NCI-H510A (cell line): ENCODE measurements around the gene GEMIN8.

Experiments
- DNase-seq: peaks from one replicate; lab custom pipeline; 2025; lab: John Stamatoyannopoulos, UW

GEMIN8 gene

DNA sequence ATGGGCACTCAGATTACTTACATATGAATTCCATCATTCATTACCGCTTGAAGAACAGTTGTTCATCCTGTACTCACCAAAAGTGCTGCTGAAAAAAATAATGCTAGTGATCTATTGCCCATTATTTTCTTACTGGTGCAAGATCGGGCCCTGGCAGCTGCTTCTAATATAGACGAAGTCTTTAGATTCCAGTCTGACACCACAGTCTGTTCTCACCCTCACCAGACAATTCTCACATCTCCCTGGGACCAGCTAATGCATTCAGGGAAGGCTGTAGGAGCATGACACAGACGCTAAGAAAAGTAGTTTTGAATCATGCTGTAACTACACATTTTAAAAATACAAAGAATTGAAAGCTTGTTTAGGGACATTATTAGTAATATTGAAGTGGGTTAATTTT lies 13.8 kb downstream of the GEMIN8 start:
- DNase-seq: no peak

DNA sequence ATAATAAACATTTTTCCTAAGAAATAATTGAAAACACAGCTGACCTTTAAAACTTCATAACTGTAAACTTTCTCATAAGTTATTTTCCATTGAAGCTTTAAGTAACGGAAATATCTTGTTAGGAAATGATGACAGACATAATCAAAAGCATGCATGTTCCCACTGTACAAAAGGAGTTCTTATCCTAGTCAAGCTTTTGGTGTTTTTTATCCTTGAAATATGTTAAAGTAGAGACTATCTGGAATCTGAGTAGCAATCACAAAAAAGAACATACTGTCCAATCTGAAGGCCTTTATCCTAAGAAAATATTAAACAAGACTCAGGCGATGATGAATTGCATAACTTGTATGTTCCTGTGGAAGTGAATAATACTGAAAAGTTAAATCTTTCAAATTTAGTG lies 14.4 kb downstream of the GEMIN8 start:
- no peak for DNase-seq

DNA sequence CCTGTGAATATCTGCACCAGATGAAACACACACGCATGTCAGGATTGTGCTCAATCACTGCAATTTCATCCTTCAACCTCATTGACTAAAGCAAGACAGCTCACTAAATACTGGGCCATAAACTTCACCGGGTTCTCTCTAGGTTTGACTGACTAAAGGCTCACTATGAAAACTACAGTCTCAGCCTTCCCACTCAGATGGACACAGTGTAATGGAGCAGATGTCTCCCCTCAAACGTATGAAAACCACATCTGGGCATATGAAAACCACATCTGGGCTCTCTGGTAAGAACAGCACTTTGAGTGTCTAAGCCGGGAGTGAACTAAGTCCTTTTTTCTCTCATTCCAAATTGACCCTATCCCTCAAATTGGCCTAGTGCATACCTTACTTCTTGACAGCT lies 15.2 kb downstream of the GEMIN8 start:
- no peak for DNase-seq

DNA sequence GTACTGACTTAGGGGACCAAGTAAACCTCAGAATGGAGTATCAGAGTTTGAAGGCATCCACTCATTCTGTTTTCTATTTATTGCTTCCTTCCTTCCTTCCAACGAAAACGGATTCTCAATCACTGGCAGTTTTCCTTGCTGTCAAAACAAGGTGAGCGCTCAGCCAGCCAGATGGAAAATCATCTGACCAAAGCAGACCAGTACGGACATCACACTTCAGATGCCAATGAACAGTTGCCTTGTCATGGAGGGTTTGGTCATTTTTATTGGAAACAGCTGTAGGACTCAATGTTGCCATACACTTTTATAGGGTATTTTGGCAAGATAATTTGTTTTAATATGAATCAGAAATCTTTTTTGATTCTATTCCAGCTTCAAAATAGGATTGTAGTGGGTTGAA lies 16.6 kb downstream of the GEMIN8 start:
- no peak for DNase-seq

DNA sequence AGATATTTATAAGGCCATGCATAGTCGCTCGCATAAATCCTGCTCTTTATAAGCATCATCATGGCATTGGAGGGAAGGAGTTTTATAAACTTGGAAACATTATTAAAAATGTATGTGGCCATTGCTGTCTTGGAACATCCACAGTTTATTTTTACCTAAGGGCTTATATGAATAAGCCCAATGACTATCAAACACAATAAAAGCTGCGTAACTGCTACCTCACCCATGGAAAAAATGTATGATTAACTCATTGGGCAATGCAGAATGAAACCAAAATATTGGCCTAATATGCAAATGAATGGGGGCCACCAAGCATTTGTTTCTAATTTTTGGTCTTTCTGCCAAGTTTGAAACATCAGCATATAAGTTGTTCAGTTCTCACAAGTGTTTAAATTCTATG lies 19.1 kb downstream of the GEMIN8 start:
- no peak for DNase-seq

DNA sequence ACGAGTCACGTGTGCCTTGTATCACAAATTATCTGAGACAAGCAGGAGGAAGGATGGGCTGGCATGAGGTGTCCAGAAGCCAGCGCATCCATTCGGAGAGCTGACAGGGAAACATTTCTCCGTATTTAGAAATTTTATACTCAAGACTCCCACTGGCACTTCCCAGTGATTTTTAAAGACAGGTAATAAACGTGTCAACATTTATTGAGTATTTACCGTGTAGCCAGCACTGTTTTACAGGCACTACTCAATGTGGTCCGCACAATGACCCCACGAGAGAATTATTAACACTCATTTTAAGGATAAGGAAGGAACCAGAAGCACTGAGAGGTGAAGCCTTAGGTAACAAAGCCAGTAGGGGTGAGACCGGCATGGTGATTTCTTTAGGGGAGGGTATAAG lies 23.2 kb downstream of the GEMIN8 start:
- DNase-seq: no peak

DNA sequence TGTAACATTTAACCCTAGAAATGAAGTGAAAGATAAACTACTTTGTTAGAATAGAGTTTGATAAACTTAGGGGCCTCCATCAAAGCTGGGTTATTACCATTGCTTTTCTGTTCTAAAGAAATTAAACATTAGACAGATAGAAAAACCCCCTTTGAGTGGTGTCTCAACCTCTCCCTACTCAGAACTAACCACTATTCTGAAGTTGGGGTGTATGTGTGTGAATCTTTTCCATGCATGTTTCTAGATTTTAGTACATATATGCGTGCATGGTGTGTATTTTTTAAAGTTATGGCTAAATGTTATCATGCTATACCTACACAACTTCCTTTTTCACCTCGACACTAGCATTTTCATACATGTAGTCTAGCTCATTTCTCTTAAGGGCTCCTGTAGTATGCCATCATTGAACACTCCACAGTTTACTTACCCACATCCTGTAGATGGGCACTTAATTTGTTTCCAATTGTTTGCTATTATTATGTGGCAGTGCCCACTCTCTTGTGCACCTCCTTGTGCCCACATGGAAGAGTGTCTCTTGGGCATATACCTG lies 25.7 kb downstream of the GEMIN8 start:
- DNase-seq: no peak

DNA sequence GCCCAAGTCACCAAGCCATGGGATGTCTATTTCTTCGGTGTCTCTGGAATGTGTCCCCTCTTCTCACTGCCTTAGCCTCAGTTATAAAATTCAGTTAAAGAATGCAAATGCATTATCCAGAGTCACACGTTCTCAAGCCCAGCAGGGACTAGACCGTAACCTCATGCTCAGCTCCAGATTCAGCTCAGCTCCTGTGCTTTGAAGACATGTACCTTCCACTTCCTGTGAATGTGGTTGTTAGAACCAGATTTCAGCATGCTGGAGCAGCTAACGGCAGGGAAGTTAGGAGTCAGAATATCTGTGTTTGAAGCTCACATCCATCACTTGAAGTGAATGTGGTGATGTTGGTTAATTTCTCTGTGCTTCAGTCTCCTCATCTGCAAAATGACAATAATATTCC lies 26.7 kb downstream of the GEMIN8 start:
- no peak for DNase-seq

DNA sequence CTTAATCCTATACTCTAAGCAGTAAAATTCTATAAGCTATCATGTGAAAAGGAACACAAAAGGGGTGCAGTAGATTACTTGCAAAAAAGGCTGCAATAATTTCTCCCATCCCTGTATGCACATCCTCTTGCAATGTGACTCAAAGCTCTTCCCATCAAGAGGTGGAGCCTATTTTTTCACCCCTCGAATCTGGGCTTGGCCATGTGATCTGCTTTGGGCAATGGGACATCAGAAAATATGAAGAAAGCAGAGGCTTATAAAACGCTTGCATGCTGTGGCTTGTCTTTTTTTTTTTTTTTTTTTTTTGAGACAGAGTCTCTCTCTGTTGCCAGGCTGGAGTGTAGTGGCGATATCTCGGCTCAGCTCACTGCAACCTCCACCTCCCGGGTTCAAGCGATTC lies 33.0 kb downstream of the GEMIN8 start:
- no peak for DNase-seq

DNA sequence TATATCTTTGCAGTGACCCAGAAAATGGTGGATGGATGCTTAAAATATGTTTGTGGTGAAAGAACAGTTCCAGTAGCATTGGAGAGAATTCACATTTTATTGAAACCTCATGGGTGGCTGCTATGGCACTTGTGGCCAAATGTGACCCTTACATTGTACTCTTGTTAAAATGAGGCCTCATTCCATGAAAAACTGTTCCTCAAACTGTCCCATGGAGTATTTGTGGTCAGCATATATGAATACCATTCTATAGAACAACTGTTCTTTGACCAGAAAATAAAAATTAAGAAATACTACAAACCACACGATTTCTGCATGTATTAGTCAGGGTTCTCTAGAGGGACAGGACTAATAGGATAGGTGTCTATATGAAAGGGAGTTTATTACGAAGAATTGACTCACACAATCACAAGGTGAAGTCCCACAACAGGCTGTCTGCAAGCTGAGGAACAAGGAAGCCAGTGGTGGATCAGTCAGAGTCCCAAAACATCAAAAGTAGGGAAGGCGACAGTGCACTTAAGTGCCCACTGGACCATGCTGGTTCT lies 35.1 kb downstream of the GEMIN8 start:
- no peak for DNase-seq

DNA sequence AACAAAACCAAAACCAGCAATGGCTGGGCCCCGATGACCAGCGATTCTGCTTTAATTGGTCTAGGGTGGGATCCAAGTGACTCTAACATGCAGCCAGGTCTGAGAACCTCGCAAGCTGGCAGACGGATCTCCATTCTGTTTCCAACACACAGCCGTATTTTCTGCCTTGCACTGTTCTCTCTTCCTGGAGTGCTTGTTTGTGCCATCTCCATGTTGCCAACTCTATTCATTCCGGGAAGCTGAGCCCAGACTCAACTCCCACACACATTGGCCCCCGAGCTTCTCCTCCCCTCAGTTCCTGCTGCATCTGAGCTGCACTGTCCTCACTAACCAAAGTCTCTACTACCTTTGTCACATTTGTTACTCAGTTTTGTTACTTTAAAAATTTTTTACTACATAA lies 35.6 kb downstream of the GEMIN8 start:
- no peak for DNase-seq

DNA sequence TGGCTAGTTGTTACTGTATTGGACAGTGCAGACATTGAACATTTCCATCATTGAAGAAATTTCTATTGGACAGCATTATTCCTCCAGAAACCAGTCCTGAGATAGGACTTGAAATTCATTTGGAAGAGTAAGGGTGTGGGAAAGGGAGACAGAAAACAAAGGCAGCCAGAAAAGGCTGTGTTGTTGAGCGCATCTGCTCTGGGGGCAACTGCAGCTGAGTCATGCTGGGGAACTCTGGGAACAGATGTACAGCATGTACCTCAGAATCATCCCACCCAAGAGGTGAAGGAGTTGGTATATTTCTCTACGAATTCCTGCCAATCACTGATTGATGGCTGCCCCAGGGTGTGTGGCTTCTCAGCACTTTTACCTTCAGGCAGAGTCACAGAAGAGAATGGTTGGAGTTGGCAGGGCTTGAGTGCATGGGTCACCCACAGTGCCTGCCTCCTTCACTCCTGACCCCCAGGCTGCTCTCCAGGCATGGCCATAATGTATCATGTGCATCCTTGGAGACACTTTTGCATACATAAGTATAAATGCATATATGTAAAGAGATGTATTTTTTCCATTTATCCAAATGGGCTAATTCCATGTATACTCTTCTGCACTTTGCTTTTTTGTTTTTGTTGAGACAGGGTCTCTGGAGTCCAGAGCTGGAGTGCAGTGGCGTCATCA lies 39.4 kb downstream of the GEMIN8 start:
- no peak for DNase-seq

DNA sequence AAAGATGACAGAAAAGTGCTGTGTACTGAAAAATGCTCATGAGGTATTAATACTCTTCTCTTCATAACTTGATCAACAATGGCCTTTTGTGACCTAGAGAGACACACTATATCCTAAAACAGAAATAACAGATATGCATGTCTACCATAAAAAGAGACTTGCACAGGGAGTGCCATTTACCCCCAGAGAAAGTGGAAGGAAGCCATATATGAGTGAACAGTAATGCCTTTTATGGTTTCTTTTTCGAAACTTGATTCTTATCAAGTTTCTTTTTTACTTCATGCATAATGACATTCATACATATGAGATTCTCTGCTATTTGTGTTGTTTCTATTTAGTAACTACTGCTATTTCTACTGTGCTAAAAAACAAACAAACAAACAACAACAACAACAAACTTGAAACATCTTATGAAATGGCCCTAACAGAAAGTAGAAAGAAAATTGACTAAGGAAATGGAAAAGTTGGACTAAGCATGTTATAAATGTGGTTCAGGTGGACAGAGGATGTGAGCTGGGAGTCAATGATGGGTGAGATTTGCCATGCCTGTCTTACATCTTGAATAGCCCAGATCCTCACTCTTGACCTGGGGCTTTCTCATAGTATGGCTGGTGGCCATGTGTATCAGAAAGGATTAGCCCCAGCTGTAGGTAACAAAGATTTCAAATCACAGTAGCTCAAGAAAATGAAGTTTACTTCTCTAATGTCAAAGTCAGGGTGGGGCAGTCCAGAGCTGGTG lies 43.8 kb downstream of the GEMIN8 start:
- no peak for DNase-seq

DNA sequence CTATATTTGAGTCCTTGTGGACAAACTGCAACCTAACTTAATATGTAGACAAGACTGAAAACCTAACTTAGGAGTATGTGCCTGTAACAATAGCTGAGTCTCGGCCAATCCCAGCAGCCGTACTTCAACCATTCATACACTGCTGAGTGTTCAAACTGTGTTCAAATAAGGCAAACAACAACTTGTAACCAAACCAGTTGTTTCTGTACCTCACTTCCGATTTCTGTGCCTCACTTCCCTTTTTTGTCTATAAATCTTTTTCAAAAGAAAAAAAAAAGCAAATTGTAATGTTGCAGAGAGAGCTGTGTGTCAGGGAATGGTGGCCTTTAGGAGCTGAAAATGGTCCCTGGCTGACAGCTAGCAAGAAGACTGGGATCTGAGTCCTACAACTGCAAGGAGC lies 46.0 kb downstream of the GEMIN8 start:
- no peak for DNase-seq

DNA sequence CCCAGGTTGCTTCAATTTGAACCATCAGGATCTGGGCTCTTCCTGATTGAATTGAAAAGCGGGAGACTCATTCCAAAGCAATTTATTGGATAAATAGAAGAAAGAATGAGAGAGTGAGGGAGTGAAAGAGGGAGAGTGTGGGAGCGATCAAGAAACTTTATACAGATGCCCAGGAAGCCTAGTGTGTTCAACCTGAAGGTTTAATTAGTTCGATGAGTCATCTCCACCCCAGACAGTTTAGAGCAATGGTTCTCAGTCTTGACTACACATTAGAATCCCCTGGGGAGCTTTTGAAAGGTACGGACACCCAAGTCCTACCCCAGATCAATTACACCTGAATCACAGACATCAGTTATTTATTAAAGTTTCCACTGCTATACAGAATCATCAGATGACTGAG lies 61.5 kb downstream of the GEMIN8 start:
- no peak for DNase-seq

DNA sequence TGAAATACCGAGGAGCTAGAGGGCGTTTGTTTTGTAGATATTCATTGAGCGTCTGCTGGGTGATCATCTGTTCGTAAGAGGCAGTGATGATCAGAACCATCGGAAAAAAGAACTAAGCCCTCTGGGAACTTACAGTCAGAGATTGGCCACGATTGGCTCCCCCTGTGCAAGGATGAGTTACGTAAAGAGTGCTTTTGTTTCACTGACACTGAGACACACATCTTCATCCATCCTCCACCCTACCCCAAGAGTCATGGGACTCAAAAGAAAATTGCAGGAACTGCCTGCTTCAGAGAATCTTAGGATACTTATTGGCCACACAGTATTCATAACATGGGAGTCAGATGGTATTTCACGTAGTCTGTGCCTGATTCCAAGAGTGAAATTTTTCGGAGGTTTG lies 62.1 kb downstream of the GEMIN8 start:
- DNase-seq: no peak

DNA sequence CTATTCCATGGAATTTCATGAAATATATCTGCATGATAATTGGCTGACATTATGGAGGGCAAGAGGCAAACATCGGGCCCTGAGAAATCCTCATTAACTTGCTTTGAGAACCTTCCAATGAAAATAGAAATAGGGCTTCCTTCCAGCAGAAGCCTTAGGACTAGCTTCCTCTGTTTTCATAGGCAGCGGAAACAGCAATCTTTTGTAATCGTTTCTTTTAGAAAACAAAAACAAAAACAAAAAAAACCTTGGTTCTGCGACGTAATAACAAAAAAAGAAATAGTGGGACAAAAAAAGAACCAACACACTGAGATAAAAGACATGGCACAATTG lies 62.9 kb downstream of the GEMIN8 start:
- DNase-seq: no peak

DNA sequence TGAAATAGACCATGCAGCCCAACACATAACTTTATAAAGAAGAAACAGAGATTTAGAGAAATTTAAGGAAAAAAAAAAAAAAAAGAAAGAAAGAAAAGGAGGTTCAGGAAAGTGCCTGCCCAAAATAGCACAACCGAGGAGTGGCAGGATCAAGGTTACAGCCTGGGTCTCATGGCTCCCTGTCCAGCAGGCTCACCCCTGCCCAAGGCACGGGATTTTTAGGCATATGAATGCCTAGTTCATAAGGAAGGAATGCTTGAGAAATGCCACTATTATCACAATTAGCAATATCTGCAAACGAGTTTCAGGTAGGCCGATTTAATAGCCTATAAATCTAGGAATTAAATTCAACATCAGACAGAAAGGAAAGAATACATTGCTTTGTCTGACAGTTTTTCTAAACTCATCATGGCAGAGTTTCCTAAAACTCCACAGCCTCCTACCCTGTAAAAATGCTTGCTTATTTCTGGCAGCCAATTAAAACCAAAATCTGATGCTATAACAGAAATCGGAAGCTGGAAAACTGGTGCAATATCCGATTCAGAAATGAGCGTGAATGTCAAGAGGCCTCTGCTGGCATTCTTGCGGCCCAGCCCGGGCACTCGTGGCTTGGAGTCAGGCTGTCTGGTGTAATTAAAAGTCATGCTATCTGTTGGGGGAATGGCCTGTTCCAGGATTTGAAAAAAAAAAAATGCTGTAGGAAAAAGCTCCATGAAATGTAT lies 63.5 kb downstream of the GEMIN8 start:
- DNase-seq: no peak

DNA sequence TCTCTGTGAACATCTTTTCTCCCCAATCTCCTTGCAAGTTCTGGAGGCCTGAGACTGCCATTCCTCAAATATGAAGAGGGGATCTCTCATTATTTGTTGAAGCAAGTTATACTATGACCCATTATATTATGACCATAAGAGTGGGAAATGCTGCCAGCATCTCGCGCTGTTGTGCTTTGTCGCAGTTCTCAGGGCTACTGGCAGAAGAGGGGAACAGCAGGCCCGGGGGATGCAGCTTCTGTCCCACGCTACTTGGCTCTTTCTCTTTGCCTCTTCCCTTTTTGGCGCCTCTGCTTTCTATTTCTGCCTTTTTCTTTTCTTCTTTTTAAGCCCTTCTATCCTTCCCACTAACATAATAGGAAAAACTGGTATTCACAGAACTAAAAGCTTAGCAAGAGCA lies 64.2 kb downstream of the GEMIN8 start:
- no peak for DNase-seq

DNA sequence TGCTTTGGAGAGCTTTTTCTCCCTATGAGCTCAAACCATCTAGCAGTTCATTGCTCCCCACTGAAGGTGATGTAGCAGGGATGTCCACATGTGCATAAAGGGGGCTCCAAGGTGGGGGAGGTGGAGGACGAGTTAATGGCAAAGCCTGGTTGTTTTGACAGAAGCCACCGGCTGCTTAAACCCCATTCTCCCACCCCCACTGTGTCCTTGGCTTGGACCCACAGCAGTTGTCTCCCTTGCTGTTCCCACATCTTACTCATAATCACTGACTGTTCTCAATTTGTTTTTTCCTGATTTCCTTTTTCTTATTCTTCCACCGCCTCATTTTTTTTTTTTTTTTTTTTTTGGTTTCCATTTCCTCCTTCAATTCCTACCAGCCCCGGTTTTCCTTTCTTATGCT lies 72.7 kb downstream of the GEMIN8 start:
- DNase-seq: no peak
